Neutrophil (primary cell): Measurements from ENCODE around the gene ZNF710.

Source experiments
- H3K27ac ChIP-seq: fragments of 200-600 bp; sonication (generic); 2 replicates; pipeline ENCODE4 v1.5.1; 2016; ENCODE audit warnings: mild to moderate bottlenecking, moderate library complexity
- H3K27me3 ChIP-seq: fragments of 200-600 bp; sonication (generic); 2 replicates; pipeline ENCODE4 v1.6.0; 2016; ENCODE audit warnings: mild to moderate bottlenecking
- H3K36me3 ChIP-seq: fragments of 200-600 bp; sonication (generic); 2 replicates; pipeline ENCODE4 v1.5.1; 2017
- H3K4me1 ChIP-seq, 2 experiments: fragments of 200-600 bp in 1 of 2; sonication (generic) in 1 of 2; 1 replicate in 1 of 2; 2 replicates in 1 of 2; pipeline versions ENCODE4 v1.5.1 to v1.6.1; 2013 to 2016; ENCODE audit warnings: low read depth in 1 of 2, low read length in 1 of 2, mild to moderate bottlenecking in 1 of 2, moderate library complexity in 1 of 2; ENCODE audit not compliant: control insufficient read depth in 1 of 2, insufficient read depth in 1 of 2
- H3K4me3 ChIP-seq, 2 experiments: fragments of 200-600 bp in 1 of 2; sonication (generic) in 1 of 2; 1 replicate in 1 of 2; 2 replicates in 1 of 2; pipeline ENCODE4 v1.5.1; 2013 to 2016; ENCODE audit warnings: low read depth in 1 of 2, low read length in 1 of 2, mild to moderate bottlenecking in 1 of 2, moderate library complexity in 1 of 2
- H3K9me3 ChIP-seq: fragments of 200-600 bp; sonication (generic); 2 replicates; pipeline ENCODE4 v1.5.1; 2016
- TF ChIP-seq, protein P1 (sequence below): fragments of 200-600 bp; sonication (generic); IDR thresholded peaks from 2 replicates; pipeline ENCODE4 v1.5.1; 2016; ENCODE audit warnings: antibody characterized with exemption

ZNF710 gene

DNA sequence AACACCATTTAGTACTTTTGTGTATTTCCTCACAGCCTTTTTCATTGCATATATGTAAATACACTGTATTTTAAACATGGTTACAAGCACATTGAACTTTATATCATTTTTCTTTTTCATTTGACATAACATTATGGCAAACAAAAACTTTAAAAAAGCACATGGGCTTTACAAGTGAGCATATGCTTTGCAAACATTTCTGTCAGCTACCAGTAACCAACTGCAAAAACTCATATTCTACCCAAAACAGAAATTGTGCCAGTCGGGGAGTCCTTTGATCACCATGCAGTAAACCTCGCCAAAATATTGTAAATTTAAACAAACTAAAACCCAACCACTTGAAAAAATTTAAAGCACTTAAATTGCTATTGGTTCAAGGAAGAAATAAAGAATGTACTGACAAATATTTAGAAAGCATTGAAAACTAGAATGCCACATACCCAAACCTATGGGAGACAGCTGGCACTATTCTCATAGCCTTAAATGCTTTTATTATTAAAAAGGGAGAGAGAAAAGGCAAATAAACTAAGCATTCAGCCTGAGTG is 24.4 kb downstream of the ZNF710 start:
- Histone ChIP-seq H3K4me3 (no peak overlapping the region), H3K36me3 (no peaks in the 10 kb centered on the region), H3K27ac (peak overlapping the region; percentile 99), H3K4me1 (peaks cover 99% of the 10 kb centered on the region in 2 experiments), H3K27me3 (no peaks in the 10 kb centered on the region), H3K9me3 (no peaks in the 10 kb centered on the region)
- TF ChIP-seq, protein P1, sequence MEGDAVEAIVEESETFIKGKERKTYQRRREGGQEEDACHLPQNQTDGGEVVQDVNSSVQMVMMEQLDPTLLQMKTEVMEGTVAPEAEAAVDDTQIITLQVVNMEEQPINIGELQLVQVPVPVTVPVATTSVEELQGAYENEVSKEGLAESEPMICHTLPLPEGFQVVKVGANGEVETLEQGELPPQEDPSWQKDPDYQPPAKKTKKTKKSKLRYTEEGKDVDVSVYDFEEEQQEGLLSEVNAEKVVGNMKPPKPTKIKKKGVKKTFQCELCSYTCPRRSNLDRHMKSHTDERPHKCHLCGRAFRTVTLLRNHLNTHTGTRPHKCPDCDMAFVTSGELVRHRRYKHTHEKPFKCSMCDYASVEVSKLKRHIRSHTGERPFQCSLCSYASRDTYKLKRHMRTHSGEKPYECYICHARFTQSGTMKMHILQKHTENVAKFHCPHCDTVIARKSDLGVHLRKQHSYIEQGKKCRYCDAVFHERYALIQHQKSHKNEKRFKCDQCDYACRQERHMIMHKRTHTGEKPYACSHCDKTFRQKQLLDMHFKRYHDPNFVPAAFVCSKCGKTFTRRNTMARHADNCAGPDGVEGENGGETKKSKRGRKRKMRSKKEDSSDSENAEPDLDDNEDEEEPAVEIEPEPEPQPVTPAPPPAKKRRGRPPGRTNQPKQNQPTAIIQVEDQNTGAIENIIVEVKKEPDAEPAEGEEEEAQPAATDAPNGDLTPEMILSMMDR, result no peak

DNA sequence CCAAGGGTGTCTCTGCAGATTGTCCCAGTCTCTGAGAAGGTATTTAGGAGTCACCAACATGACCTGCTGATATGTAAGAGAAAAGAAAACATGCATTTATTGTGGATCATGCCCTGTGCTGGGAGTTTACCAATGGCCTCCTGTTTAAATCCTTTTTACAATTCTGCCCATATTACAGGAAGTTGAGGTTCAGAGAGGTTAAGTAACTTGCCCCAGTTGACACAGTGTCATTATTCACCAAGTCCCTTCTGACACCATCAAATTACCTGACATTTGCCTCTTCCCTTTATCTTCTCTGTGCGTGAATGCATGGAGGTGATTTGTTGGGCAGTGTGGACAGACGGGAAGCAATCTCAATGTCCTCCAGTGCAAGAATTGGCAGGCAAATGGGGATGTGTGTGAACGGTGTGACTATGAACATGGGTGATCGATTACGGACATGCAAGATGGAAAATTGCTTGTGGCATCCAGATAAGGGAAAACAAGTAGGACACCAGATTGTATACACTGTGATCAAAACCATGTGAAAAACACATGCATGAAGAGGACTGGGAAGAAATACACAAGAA is 27.3 kb downstream of the ZNF710 start:
- Histone ChIP-seq H3K27me3 (no peaks in the 10 kb centered on the region), H3K27ac (peak overlapping the region; percentile 85), H3K36me3 (no peaks in the 10 kb centered on the region), H3K9me3 (no peaks in the 10 kb centered on the region), H3K4me3 (peak overlapping the region in 1 of 2 experiments; percentile 4), H3K4me1 (peaks cover 99% of the 10 kb centered on the region in 2 experiments)
- TF ChIP-seq, protein P1, result no peak

DNA sequence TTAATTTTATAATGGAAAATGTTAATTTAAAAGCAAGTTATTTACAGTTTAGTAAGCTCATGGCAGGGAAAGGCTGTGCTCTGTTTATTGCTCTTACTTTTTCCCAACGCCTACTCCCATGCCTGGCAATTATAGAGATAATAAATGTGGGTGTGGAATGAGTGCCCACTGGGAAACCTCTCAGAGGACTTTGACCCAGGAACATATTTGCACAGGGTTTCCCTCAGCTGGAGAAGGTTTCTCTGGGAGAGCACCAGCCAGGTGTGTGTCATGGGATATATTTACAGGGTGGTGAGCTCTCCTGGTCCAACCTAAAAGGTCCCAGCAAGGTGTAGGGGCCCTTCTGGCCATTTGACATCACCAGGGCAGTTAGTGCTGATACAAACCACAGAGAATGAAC is 27.9 kb downstream of the ZNF710 start:
- peaks cover 99% of the 10 kb centered on the region in 2 experiments for H3K4me1 ChIP-seq

DNA sequence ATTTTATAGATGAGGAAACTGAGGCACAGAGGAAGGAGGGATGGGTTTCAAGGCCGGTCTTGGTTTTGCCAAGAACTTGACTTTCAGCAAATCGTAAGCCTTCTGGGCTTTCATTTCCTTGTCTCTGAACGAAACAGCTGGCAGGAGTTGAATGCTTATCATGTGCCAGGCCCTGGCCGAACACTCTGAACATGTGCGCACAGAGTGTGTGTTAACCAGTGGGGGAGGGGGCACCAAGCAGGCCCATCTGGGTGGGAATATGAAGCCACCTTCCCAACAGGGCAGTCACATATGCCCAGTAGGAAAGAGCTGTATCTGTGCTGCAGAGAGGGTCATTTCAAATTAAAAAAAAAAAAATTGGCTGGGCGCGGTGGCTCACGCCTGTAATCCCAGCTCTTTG is 29.3 kb downstream of the ZNF710 start:
- Histone ChIP-seq H3K27ac (peak overlapping the region; percentile 96), H3K36me3 (no peaks in the 10 kb centered on the region)

More for the DNA sequence above, 27.9 kb downstream of the ZNF710 start:
- Histone ChIP-seq H3K4me3 (no peak overlapping the region), H3K27me3 (no peaks in the 10 kb centered on the region), H3K27ac (peak overlapping the region; percentile 85), H3K36me3 (no peaks in the 10 kb centered on the region), H3K9me3 (no peaks in the 10 kb centered on the region)
- TF ChIP-seq, protein P1, result no peak

DNA sequence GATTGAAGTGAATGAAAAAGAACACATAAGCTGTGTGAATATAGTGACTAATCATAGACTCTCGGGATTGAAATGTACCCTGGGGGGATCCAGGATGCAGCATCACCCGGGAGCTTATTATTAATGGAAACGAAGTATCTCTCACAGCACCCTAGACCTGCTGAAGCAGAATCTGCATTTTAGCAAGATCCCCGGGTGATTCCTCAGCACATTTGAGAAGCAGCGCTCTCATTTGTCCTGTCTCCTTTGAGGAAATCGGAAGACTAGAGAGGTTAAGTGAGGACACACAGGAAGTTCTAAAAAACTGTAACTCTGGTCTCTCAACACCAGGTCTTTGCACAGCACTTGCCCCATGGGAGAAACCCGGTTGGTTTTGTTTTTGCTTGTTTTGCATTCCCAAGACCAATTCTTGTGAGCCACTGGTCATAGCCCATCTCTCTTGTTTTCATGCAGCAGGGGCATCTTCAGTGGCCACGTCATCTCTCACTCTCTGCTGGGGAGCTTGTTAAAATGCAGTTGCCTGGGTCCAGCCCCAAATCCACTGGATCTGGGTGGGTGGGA is 30.2 kb downstream of the ZNF710 start:
- Histone ChIP-seq H3K27ac (peak overlapping the region; percentile 96), H3K4me3 (peak overlapping the region; percentile 16 to 21), H3K27me3 (no peaks in the 10 kb centered on the region), H3K9me3 (no peaks in the 10 kb centered on the region), H3K4me1 (peaks cover 98 to 99% of the 10 kb centered on the region in 2 experiments), H3K36me3 (no peaks in the 10 kb centered on the region)
- TF ChIP-seq, protein P1, result peak; percentile 21

More for the DNA sequence above, 29.3 kb downstream of the ZNF710 start:
- no peaks in the 10 kb centered on the region for H3K27me3 ChIP-seq
- TF ChIP-seq, protein P1, result no peak
- H3K9me3 ChIP-seq, result no peaks in the 10 kb centered on the region
- H3K4me3 ChIP-seq, result no peak overlapping the region
- peaks cover 99% of the 10 kb centered on the region in 2 experiments for H3K4me1 ChIP-seq
